HEK293 (cell line): ENCODE data around the gene TTLL11.

Experiments
- CTCF ChIA-PET: fragments of 350-600 bp; formaldehyde crosslinking; extraction: SDS; loops from one replicate; lab custom pipeline; 2021; ENCODE audit warnings: antibody characterized with exemption; lab: Yijun Ruan, JAX
- POLR2A ChIA-PET: fragments of 300-600 bp; formaldehyde crosslinking; extraction: SDS; loops from one replicate; lab custom pipeline; 2020; ENCODE audit warnings: antibody characterized with exemption, inconsistent platforms; lab: Yijun Ruan, JAX
- H3K27ac ChIP-seq: fragments of 200-500 bp; sonication (Bioruptor generic); 2 replicates; pipeline ENCODE4 v1.5.1; 2014; ENCODE audit warnings: low read depth, low read length, control low read depth, inconsistent platforms; ENCODE audit errors: extremely low read depth
- H3K36me3 ChIP-seq, 2 experiments: fragments of 200-500 bp in 1 of 2; sonication (Bioruptor generic) in 1 of 2; 1 replicate in 1 of 2; 2 replicates in 1 of 2; pipeline ENCODE4 v1.5.1; 2014 to 2017; ENCODE audit warnings: inconsistent platforms in 2 of 2, low read length in 2 of 2; ENCODE audit not compliant: control insufficient read depth in 2 of 2, insufficient read depth in 1 of 2
- H3K4me1 ChIP-seq: fragments of 200-500 bp; sonication (Bioruptor generic); 2 replicates; pipeline ENCODE4 v1.5.1; 2014; ENCODE audit warnings: mild to moderate bottlenecking, low read length, inconsistent platforms; ENCODE audit not compliant: control insufficient read depth, insufficient read depth
- H3K4me3 ChIP-seq: 2 replicates; pipeline ENCODE4 v1.5.1; 2011; ENCODE audit warnings: low read depth, mild to moderate bottlenecking, control low read depth, low read length, moderate library complexity
- H3K9me3 ChIP-seq: fragments of 200-500 bp; sonication (Bioruptor generic); 2 replicates; pipeline ENCODE4 v1.5.1; 2014; ENCODE audit warnings: low read depth, low read length, inconsistent platforms; ENCODE audit not compliant: control insufficient read depth, insufficient read depth
- MYNN ChIP-seq: fragments of 450-650 bp; formaldehyde crosslinking; IDR thresholded peaks from 2 replicates; pipeline ENCODE4 v1.5.1; 2016; ENCODE audit warnings: missing biosample characterization, missing genetic modification characterization, borderline replicate concordance
- SCRT2 ChIP-seq: fragments of 450-650 bp; formaldehyde crosslinking; IDR thresholded peaks from 2 replicates; pipeline ENCODE4 v1.5.1; 2016; ENCODE audit warnings: missing biosample characterization, missing genetic modification characterization
- TRIM28 ChIP-seq: IDR thresholded peaks from 2 replicates; pipeline ENCODE4 v1.6.1; 2011; ENCODE audit warnings: low read length, control low read depth, borderline replicate concordance
- YY1 ChIP-seq: fragments of 450-650 bp; formaldehyde crosslinking; IDR thresholded peaks from 2 replicates; pipeline ENCODE4 v1.5.1; 2018; ENCODE audit warnings: missing biosample characterization, missing genetic modification characterization
- ZBTB1 ChIP-seq: fragments of 450-650 bp; formaldehyde crosslinking; IDR thresholded peaks from 2 replicates; pipeline ENCODE4 v1.5.1; 2016; ENCODE audit warnings: missing biosample characterization, missing genetic modification characterization
- ZIC2 ChIP-seq: fragments of 450-650 bp; formaldehyde crosslinking; IDR thresholded peaks from 2 replicates; pipeline ENCODE4 v1.5.1; 2016; ENCODE audit warnings: missing biosample characterization, missing genetic modification characterization
- ZNF24 ChIP-seq: fragments of 450-650 bp; formaldehyde crosslinking; IDR thresholded peaks from 2 replicates; pipeline ENCODE4 v1.5.1; 2016; ENCODE audit warnings: missing biosample characterization, missing genetic modification characterization
- ZNF341 ChIP-seq: fragments of 450-650 bp; formaldehyde crosslinking; IDR thresholded peaks from 2 replicates; pipeline ENCODE4; 2016; ENCODE audit warnings: low read depth, missing biosample characterization, missing genetic modification characterization
- ZNF404 ChIP-seq: fragments of 450-650 bp; formaldehyde crosslinking; IDR thresholded peaks from 2 replicates; pipeline ENCODE4 v1.5.1; 2017; ENCODE audit warnings: missing biosample characterization, missing genetic modification characterization
- ZNF48 ChIP-seq: fragments of 450-650 bp; formaldehyde crosslinking; IDR thresholded peaks from 2 replicates; pipeline ENCODE4 v1.5.1; 2016; ENCODE audit warnings: missing biosample characterization, missing genetic modification characterization
- ZNF521 ChIP-seq: fragments of 450-650 bp; formaldehyde crosslinking; IDR thresholded peaks from 2 replicates; pipeline ENCODE4 v1.5.1; 2017; ENCODE audit warnings: missing biosample characterization, mild to moderate bottlenecking, missing genetic modification characterization
- ZNF555 ChIP-seq: fragments of 450-650 bp; formaldehyde crosslinking; conservative IDR thresholded peaks from 2 replicates; pipeline ENCODE4 v1.5.1; 2017; ENCODE audit warnings: missing biosample characterization, mild to moderate bottlenecking, missing genetic modification characterization, inconsistent platforms
- ZNF621 ChIP-seq: fragments of 450-650 bp; formaldehyde crosslinking; IDR thresholded peaks from 2 replicates; pipeline ENCODE4 v1.5.1; 2017; ENCODE audit warnings: missing biosample characterization, missing genetic modification characterization
- ZNF701 ChIP-seq: fragments of 450-650 bp; formaldehyde crosslinking; IDR thresholded peaks from 2 replicates; pipeline ENCODE4 v1.5.1; 2016; ENCODE audit warnings: missing biosample characterization, missing genetic modification characterization
- ZNF830 ChIP-seq: fragments of 450-650 bp; IDR thresholded peaks from 2 replicates; pipeline ENCODE4 v1.5.0; 2018; ENCODE audit warnings: missing biosample characterization, missing genetic modification characterization, low read depth, mild to moderate bottlenecking, moderate library complexity
- ZNF837 ChIP-seq: fragments of 450-650 bp; formaldehyde crosslinking; IDR thresholded peaks from 2 replicates; pipeline ENCODE4 v1.5.1; 2016; ENCODE audit warnings: missing biosample characterization, missing genetic modification characterization
- TF ChIP-seq, protein P1 (sequence below): fragments of 450-650 bp; formaldehyde crosslinking; IDR thresholded peaks from 2 replicates; pipeline ENCODE4 v1.5.1; 2016; ENCODE audit warnings: missing biosample characterization, missing genetic modification characterization
- TF ChIP-seq, protein P2 (sequence below): fragments of 450-650 bp; formaldehyde crosslinking; IDR thresholded peaks from 2 replicates; pipeline ENCODE4 v1.5.1; 2016; ENCODE audit warnings: missing biosample characterization, missing genetic modification characterization, borderline replicate concordance
- TF ChIP-seq, protein P3 (sequence below): fragments of 450-650 bp; formaldehyde crosslinking; IDR thresholded peaks from 2 replicates; pipeline ENCODE4 v1.5.0; 2017; ENCODE audit warnings: missing biosample characterization, missing genetic modification characterization, borderline replicate concordance
- TF ChIP-seq, protein P4 (sequence below): fragments of 450-650 bp; formaldehyde crosslinking; IDR thresholded peaks from 2 replicates; pipeline ENCODE4 v1.5.1; 2016; ENCODE audit warnings: missing biosample characterization, missing genetic modification characterization

TTLL11 gene

DNA sequence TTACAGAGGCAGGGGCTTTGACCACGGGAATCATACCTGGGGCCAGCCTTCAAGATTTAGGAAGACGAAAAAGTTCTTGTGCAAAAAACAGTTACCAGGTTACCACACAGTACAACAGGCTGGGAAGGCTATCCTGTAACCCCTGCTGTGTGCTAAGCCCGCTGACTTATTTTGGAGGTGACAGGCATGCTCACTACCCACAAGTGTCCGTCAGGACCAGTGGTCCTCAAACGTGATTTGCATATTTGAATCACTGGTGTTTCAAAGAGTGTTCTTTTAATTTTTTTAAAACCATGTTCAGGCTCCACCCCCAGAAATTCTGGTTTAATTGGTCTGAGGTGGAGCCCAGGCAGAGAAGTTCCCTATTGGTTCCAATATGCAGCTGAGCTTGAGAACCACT is 146.6 kb downstream of the TTLL11 start:
- CTCF ChIA-PET: interaction anchor here (0.9 to 1.6 kb wide), 3 partner anchors 9 to 510 kb away, joined by 3 to 5 read pairs (median 3); no protein-coding TSS in a partner anchor
- Histone ChIP-seq H3K4me1 (no peaks in the 10 kb centered on the region), H3K9me3 (no peaks in the 10 kb centered on the region), H3K36me3 (no peaks in the 10 kb centered on the region), H3K4me3 (no peak overlapping the region), H3K27ac (no peak overlapping the region)
- POLR2A ChIA-PET: no interaction called here
- no peak for TF ChIP-seq ZBTB1 (tag by site-specific recombination)
- TF ChIP-seq ZNF555 (tag by site-specific recombination): no peak
- TF ChIP-seq, protein P1, sequence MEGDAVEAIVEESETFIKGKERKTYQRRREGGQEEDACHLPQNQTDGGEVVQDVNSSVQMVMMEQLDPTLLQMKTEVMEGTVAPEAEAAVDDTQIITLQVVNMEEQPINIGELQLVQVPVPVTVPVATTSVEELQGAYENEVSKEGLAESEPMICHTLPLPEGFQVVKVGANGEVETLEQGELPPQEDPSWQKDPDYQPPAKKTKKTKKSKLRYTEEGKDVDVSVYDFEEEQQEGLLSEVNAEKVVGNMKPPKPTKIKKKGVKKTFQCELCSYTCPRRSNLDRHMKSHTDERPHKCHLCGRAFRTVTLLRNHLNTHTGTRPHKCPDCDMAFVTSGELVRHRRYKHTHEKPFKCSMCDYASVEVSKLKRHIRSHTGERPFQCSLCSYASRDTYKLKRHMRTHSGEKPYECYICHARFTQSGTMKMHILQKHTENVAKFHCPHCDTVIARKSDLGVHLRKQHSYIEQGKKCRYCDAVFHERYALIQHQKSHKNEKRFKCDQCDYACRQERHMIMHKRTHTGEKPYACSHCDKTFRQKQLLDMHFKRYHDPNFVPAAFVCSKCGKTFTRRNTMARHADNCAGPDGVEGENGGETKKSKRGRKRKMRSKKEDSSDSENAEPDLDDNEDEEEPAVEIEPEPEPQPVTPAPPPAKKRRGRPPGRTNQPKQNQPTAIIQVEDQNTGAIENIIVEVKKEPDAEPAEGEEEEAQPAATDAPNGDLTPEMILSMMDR (tag by site-specific recombination): no peak
- no peak for TF ChIP-seq ZNF521
- TF ChIP-seq YY1 (tag by site-specific recombination): no peak
- TF ChIP-seq ZIC2: no peak
- TF ChIP-seq ZNF48: no peak
- no peak for TF ChIP-seq ZNF621
- TF ChIP-seq, protein P2, sequence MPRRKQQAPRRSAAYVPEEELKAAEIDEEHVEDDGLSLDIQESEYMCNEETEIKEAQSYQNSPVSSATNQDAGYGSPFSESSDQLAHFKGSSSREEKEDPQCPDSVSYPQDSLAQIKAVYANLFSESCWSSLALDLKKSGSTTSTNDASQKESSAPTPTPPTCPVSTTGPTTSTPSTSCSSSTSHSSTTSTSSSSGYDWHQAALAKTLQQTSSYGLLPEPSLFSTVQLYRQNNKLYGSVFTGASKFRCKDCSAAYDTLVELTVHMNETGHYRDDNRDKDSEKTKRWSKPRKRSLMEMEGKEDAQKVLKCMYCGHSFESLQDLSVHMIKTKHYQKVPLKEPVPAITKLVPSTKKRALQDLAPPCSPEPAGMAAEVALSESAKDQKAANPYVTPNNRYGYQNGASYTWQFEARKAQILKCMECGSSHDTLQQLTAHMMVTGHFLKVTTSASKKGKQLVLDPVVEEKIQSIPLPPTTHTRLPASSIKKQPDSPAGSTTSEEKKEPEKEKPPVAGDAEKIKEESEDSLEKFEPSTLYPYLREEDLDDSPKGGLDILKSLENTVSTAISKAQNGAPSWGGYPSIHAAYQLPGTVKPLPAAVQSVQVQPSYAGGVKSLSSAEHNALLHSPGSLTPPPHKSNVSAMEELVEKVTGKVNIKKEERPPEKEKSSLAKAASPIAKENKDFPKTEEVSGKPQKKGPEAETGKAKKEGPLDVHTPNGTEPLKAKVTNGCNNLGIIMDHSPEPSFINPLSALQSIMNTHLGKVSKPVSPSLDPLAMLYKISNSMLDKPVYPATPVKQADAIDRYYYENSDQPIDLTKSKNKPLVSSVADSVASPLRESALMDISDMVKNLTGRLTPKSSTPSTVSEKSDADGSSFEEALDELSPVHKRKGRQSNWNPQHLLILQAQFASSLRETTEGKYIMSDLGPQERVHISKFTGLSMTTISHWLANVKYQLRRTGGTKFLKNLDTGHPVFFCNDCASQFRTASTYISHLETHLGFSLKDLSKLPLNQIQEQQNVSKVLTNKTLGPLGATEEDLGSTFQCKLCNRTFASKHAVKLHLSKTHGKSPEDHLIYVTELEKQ (tag by site-specific recombination): no peak
- no peak for TF ChIP-seq ZNF701
- no peak for TF ChIP-seq ZNF341
- TF ChIP-seq ZNF837 (tag by site-specific recombination): no peak
- no peak for TF ChIP-seq MYNN (tag by site-specific recombination)
- TF ChIP-seq, protein P3, sequence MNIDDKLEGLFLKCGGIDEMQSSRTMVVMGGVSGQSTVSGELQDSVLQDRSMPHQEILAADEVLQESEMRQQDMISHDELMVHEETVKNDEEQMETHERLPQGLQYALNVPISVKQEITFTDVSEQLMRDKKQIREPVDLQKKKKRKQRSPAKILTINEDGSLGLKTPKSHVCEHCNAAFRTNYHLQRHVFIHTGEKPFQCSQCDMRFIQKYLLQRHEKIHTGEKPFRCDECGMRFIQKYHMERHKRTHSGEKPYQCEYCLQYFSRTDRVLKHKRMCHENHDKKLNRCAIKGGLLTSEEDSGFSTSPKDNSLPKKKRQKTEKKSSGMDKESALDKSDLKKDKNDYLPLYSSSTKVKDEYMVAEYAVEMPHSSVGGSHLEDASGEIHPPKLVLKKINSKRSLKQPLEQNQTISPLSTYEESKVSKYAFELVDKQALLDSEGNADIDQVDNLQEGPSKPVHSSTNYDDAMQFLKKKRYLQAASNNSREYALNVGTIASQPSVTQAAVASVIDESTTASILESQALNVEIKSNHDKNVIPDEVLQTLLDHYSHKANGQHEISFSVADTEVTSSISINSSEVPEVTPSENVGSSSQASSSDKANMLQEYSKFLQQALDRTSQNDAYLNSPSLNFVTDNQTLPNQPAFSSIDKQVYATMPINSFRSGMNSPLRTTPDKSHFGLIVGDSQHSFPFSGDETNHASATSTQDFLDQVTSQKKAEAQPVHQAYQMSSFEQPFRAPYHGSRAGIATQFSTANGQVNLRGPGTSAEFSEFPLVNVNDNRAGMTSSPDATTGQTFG (tag by site-specific recombination): no peak
- no peak for TF ChIP-seq ZNF404 (tag by site-specific recombination)
- no peak for TF ChIP-seq ZNF830 (tag by site-specific recombination)
- no peak for TF ChIP-seq TRIM28
- TF ChIP-seq ZNF24 (tag by site-specific recombination): no peak
- TF ChIP-seq, protein P4, sequence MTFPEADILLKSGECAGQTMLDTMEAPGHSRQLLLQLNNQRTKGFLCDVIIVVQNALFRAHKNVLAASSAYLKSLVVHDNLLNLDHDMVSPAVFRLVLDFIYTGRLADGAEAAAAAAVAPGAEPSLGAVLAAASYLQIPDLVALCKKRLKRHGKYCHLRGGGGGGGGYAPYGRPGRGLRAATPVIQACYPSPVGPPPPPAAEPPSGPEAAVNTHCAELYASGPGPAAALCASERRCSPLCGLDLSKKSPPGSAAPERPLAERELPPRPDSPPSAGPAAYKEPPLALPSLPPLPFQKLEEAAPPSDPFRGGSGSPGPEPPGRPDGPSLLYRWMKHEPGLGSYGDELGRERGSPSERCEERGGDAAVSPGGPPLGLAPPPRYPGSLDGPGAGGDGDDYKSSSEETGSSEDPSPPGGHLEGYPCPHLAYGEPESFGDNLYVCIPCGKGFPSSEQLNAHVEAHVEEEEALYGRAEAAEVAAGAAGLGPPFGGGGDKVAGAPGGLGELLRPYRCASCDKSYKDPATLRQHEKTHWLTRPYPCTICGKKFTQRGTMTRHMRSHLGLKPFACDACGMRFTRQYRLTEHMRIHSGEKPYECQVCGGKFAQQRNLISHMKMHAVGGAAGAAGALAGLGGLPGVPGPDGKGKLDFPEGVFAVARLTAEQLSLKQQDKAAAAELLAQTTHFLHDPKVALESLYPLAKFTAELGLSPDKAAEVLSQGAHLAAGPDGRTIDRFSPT (tag by site-specific recombination): no peak
- TF ChIP-seq SCRT2 (tag by site-specific recombination): no peak
